Stimulated activated CD4-positive, alpha-beta T cell treated with anti-CD3 and anti-CD28 coated beads, Interleukin-1b, Interleukin-23, amount 100 ng/mL, for 48 hours (primary cell): ENCODE results near the gene SLC12A3.
"Not testable (repeated sequence)": the region's sequence is repeated elsewhere in the genome, so short reads cannot be mapped to it uniquely, and the experiment has no call there.

Source experiments
- DNase-seq: peaks from one replicate; pipeline ENCODE4 v3.0.0-alpha.2; 2020

The SLC12A3 gene

GRCh38 chr16:56923481-56924091 is 58.6 kb downstream of the SLC12A3 start:
- no peak for DNase-seq

GRCh38 chr16:56927471-56927870 is 62.5 kb downstream of the SLC12A3 start:
- no peak for DNase-seq

- no peak for DNase-seq
Observed at GRCh38 chr16:56929639-56930038, 64.6 kb downstream of the SLC12A3 start.

GRCh38 chr16:56930486-56931270 is 65.7 kb downstream of the SLC12A3 start:
- DNase-seq = no peak

GRCh38 chr16:56931271-56931891 is 66.4 kb downstream of the SLC12A3 start:
- DNase-seq = no peak

- DNase-seq = peak; percentile 100
Observed at GRCh38 chr16:56931892-56932720, 67.1 kb downstream of the SLC12A3 start, which contains the start of gene HERPUD1. TSS of gene HERPUD1 (plus strand) at chr16:56932142. CDS start at chr16:56932245, 103 bp downstream.

- DNase-seq = peak; percentile 44
Observed at GRCh38 chr16:56932721-56933619, 68.0 kb downstream of the SLC12A3 start.

- no peak for DNase-seq
Observed at GRCh38 chr16:56933828-56934598, 69.0 kb downstream of the SLC12A3 start.

GRCh38 chr16:56934599-56935145 is 69.7 kb downstream of the SLC12A3 start:
- not testable (repeated sequence) for DNase-seq

GRCh38 chr16:56935201-56935600 is 70.2 kb downstream of the SLC12A3 start:
- no peak for DNase-seq

GRCh38 chr16:56936491-56936890 is 71.5 kb downstream of the SLC12A3 start:
- no peak for DNase-seq

- no peak for DNase-seq
Observed at GRCh38 chr16:56936950-56937349, 71.9 kb downstream of the SLC12A3 start.

GRCh38 chr16:56938664-56939513 is 73.9 kb downstream of the SLC12A3 start:
- peak; percentile 71 for DNase-seq

- no peak for DNase-seq
Observed at GRCh38 chr16:56939801-56940200, 74.8 kb downstream of the SLC12A3 start.

GRCh38 chr16:56941092-56941491 is 76.1 kb downstream of the SLC12A3 start:
- no peak for DNase-seq

- no peak for DNase-seq
Observed at GRCh38 chr16:56941856-56942331, 76.9 kb downstream of the SLC12A3 start.

- DNase-seq = no peak
Observed at GRCh38 chr16:56943761-56944375, 78.9 kb downstream of the SLC12A3 start.

- DNase-seq = peak; percentile 24
Observed at GRCh38 chr16:56944954-56945839, 80.2 kb downstream of the SLC12A3 start.
